Measurements from ENCODE around the gene BTBD7.
"Not testable (repeated sequence)": the region's sequence is repeated elsewhere in the genome, so short reads cannot be mapped to it uniquely, and the experiment has no call there.

Gene BTBD7, protein sequence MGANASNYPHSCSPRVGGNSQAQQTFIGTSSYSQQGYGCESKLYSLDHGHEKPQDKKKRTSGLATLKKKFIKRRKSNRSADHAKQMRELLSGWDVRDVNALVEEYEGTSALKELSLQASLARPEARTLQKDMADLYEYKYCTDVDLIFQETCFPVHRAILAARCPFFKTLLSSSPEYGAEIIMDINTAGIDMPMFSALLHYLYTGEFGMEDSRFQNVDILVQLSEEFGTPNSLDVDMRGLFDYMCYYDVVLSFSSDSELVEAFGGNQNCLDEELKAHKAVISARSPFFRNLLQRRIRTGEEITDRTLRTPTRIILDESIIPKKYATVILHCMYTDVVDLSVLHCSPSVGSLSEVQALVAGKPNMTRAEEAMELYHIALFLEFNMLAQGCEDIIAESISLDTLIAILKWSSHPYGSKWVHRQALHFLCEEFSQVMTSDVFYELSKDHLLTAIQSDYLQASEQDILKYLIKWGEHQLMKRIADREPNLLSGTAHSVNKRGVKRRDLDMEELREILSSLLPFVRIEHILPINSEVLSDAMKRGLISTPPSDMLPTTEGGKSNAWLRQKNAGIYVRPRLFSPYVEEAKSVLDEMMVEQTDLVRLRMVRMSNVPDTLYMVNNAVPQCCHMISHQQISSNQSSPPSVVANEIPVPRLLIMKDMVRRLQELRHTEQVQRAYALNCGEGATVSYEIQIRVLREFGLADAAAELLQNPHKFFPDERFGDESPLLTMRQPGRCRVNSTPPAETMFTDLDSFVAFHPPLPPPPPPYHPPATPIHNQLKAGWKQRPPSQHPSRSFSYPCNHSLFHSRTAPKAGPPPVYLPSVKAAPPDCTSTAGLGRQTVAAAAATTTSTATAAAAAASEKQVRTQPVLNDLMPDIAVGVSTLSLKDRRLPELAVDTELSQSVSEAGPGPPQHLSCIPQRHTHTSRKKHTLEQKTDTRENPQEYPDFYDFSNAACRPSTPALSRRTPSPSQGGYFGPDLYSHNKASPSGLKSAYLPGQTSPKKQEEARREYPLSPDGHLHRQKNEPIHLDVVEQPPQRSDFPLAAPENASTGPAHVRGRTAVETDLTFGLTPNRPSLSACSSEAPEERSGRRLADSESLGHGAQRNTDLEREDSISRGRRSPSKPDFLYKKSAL

DNA sequence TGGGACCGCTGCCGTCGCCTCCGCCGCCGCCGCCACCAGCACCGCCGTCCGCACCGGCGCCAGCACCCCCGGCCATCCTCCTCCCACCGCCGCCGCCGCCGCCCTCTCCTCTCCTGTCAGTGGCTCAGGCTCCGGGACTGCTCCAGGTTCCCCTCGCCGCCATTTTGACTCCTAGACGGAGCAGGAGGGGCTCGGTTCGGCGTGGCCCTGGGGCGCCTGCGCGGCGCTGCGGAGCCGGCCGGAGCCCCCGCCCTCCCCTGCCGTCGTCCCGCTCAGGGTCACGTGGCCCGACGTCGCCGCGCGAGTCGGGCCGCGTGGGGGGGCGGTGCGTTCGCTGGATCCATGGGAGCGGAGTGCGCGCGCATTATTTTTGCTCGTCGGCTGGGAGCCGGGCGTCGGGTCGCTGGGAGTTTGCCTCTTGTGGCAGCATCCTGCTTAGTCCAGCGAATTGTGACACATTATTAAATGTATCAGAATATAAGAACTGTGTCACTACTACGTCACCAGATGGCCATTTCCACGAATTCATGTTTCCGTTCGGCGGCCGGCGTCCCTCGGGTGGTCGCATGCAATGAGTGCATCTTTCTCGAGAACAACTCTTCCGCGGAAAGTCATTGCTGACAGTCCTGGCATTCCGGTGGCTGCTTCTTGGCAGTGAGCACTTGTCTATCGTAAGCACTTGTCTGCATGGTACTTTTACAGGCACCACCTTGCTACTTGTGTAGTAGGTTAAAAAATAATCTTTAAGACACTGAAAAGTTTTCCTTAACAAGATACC, at the start of gene BTBD7:
BTBD7 (minus strand) TSS at position 184 of the 778 bp plus-strand sequence. CDS start 36,985 bp downstream, outside the sequence.
- no peaks in the 10 kb centered on the region for H3K9me3 ChIP-seq (ENCODE audit: low read depth, low read length)
- peak within 1 kb of the TSS; percentile 93 for H3K9ac ChIP-seq (ENCODE audit: insufficient read length)
- peak; percentile 92 for TF ChIP-seq POLR2AphosphoS5 (IDR thresholded peaks at IDR 0.05; ENCODE audit: borderline replicate concordance, low read depth, low read length)
- TF ChIP-seq EZH2 (IDR thresholded peaks at IDR 0.05) = no peak
- H3K27ac ChIP-seq = peak within 1 kb of the TSS; percentile 78
- H3K36me3 ChIP-seq (ENCODE audit: insufficient read depth, low read length) = peaks cover 8% of the 10 kb centered on the region; the same call in 1 of the 2 replicates
- peak within 1 kb of the TSS; percentile 99 for H3K4me3 ChIP-seq
- DNase-seq (ENCODE audit: low read depth, low spot score) = peak; percentile 74

DNA sequence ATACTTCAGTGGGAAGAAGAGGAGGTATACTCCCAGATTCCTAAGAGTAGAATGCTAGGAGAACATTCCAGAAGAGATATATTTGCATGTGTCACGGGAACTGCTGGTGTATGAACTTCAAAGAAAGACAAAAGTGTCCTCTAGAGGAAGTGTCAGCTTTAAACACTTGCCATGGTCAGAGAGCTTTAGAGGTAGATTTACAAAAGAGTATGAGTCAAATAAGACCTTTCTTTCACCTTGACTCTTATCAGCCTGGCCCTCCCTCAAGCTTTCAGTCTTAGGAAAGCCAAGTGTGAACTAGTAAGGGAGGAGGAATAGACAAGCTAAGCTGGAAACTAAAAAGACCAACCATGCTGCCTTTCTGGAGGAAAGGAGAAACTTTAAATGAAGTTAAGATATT, 48.8 kb upstream of the BTBD7 start:
- no peaks in the 10 kb centered on the region for H3K36me3 ChIP-seq (ENCODE audit: insufficient read depth, low read length)
- no peak overlapping the region for H3K9ac ChIP-seq (ENCODE audit: insufficient read length)
- no peak for DNase-seq (ENCODE audit: low read depth, low spot score)
- no peaks in the 10 kb centered on the region for H3K9me3 ChIP-seq (ENCODE audit: low read depth, low read length)
- TF ChIP-seq EZH2 (IDR thresholded peaks at IDR 0.05) (no peak), POLR2AphosphoS5 (IDR thresholded peaks at IDR 0.05; ENCODE audit: borderline replicate concordance, low read depth, low read length) (no peak), FOXP2 (optimal IDR thresholded peaks at IDR 0.05; ENCODE audit: control extremely low read depth, extremely low read length, insufficient read depth) (no peak)
- no peak overlapping the region for H3K4me3 ChIP-seq
- H3K27ac ChIP-seq = no peak overlapping the region

DNA sequence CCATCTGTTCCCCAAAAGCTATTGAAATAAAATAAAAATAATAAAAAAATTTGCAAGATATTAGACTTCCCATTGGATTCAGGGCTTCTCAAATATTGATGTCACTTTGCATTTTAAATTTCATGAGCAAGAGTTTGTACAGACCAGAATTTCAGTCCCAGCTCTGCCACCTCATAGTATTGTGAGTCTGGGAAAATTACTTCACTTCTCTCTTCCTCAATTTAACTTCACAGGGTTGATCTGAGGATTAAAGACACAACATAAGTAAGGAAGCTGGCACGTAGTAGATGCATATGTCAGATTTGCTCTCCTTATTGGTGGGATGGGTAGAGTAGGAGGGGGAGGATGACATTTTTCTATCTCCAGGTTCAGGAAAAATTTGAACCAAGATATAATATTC, 47.0 kb upstream of the BTBD7 start:
- no peak for TF ChIP-seq FOXP2 (optimal IDR thresholded peaks at IDR 0.05; ENCODE audit: control extremely low read depth, extremely low read length, insufficient read depth)
- TF ChIP-seq POLR2AphosphoS5 (IDR thresholded peaks at IDR 0.05; ENCODE audit: borderline replicate concordance, low read depth, low read length) = no peak
- no peak for TF ChIP-seq EZH2 (IDR thresholded peaks at IDR 0.05)
- H3K9ac ChIP-seq (ENCODE audit: insufficient read length) = no peak overlapping the region
- no peak overlapping the region for H3K4me3 ChIP-seq
- no peak for DNase-seq (ENCODE audit: low read depth, low spot score)
- no peaks in the 10 kb centered on the region for H3K9me3 ChIP-seq (ENCODE audit: low read depth, low read length)
- H3K36me3 ChIP-seq (ENCODE audit: insufficient read depth, low read length) = no peaks in the 10 kb centered on the region
- H3K27ac ChIP-seq = no peak overlapping the region

DNA sequence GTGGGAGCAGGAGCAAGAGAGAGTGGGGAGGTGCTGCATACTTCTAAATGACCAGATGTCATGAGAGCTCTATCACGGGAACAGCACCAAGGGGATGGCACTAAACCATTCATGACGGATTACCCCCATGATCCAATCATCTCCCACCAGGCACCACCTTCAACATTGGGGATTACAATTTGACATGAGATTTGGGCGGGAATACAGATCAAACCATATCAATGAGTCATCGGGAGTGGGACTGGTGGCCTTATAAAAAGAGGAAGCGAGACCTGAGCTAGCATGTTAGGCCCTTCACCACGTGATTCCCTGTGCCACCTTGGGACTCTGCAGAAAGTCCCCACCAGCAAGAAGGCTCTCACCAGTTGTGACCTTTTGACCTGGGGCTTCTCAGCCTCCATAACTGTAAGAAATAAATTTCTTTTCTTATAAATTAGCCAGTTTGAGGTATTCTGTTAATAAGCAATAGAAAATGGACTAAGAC, 42.9 kb upstream of the BTBD7 start:
- no peak for DNase-seq (ENCODE audit: low read depth, low spot score)
- no peaks in the 10 kb centered on the region for H3K9me3 ChIP-seq (ENCODE audit: low read depth, low read length)
- H3K27ac ChIP-seq = no peak overlapping the region
- no peaks in the 10 kb centered on the region for H3K36me3 ChIP-seq (ENCODE audit: insufficient read depth, low read length)
- no peak for TF ChIP-seq FOXP2 (optimal IDR thresholded peaks at IDR 0.05; ENCODE audit: control extremely low read depth, extremely low read length, insufficient read depth)
- TF ChIP-seq EZH2 (IDR thresholded peaks at IDR 0.05) = no peak
- TF ChIP-seq POLR2AphosphoS5 (IDR thresholded peaks at IDR 0.05; ENCODE audit: borderline replicate concordance, low read depth, low read length) = no peak
- no peak overlapping the region for H3K4me3 ChIP-seq
- no peak overlapping the region for H3K9ac ChIP-seq (ENCODE audit: insufficient read length)

DNA sequence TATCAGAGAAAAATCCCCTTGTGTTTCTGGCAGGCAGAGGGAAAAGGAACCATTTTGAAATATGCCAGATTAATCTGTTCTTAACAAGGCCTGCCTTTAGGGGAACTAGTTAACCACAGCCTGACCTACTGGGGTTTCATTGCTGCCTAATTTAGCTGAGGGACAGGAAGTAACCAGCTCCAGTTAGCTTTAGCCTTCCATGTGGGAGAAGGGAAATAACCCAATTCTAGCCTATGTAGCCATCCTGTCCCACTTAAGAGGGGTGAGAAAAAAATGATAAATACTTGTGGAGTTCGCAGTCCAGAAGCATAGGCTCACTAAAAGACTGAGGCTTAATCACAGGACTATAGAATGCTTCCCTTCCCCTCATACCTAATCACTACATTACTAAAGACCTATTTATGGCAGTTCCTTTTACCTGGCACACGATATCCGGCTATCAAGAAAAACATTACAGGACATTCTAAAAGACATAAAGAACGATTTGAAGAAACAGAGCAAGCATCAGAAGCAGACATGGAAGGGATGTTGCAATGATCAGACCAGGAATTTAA, 37.0 kb upstream of the BTBD7 start:
- no peak overlapping the region for H3K4me3 ChIP-seq
- TF ChIP-seq POLR2AphosphoS5 (IDR thresholded peaks at IDR 0.05; ENCODE audit: borderline replicate concordance, low read depth, low read length) = no peak
- TF ChIP-seq EZH2 (IDR thresholded peaks at IDR 0.05) = no peak
- no peak for TF ChIP-seq FOXP2 (optimal IDR thresholded peaks at IDR 0.05; ENCODE audit: control extremely low read depth, extremely low read length, insufficient read depth)

DNA sequence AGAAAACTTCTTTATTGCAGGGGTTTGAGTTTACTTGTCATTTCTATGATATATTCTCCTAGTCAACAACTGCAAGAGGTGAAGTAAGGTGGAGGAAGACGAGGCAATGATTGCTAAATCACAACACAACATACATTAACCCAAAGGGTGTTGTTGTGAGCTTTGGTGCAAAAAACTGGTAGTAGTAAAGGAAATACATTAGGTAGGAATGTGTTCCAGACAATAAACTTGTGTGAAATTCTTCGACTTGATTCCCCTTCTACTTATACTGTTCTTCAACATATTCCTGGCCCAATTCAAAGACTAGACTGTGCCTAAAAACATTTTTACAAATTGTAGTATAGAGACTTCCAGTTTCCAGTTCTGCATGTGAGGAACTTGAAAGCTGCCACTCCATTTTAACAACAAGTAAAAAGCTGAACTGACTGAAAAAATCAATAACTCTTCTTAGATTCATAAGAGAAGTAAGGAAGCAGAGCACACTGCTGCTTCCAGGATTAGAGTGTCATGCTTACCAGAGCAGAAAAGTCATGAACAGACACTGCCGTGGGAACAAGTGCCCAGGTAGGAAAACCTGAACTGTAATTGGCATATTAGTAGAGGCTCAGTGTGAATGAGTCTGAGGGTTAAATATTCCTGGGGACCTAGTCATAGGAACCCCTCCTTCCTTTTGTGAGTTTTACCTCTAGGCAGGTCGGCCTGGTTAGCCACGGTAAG, 36.3 kb upstream of the BTBD7 start:
- H3K9ac ChIP-seq (ENCODE audit: insufficient read length) = no peak overlapping the region
- H3K36me3 ChIP-seq (ENCODE audit: insufficient read depth, low read length) = no peaks in the 10 kb centered on the region
- no peaks in the 10 kb centered on the region for H3K9me3 ChIP-seq (ENCODE audit: low read depth, low read length)
- no peak for TF ChIP-seq EZH2 (IDR thresholded peaks at IDR 0.05)
- no peak for TF ChIP-seq FOXP2 (optimal IDR thresholded peaks at IDR 0.05; ENCODE audit: control extremely low read depth, extremely low read length, insufficient read depth)
- TF ChIP-seq POLR2AphosphoS5 (IDR thresholded peaks at IDR 0.05; ENCODE audit: borderline replicate concordance, low read depth, low read length) = no peak
- H3K4me3 ChIP-seq = no peak overlapping the region
- H3K27ac ChIP-seq = no peak overlapping the region
- no peak for DNase-seq (ENCODE audit: low read depth, low spot score)

More for the DNA sequence above, 37.0 kb upstream of the BTBD7 start:
- peak; percentile 5 for DNase-seq (ENCODE audit: low read depth, low spot score)
- Histone ChIP-seq H3K9me3 (ENCODE audit: low read depth, low read length) (no peaks in the 10 kb centered on the region), H3K9ac (ENCODE audit: insufficient read length) (no peak overlapping the region), H3K27ac (no peak overlapping the region), H3K36me3 (ENCODE audit: insufficient read depth, low read length) (no peaks in the 10 kb centered on the region)

DNA sequence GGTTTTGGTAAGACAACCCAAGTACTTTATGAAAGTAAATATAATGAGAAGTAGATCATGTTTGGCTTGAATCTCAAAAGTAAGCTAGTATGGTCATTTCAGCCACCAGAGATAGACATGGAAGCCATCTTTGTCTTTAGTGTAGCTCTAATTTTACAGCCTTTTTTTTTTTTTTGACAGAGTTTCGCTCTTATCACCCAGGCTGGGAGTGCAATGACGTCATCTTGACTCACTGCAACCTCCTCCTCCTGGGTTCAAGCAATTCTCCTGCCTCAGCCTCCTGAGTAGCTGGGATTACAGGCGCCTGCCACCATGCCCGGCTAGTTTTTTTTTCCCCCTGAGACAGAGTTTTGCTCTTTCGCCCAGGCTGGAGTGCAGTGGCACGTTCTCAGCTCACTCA, 22.0 kb upstream of the BTBD7 start:
- H3K9me3 ChIP-seq (ENCODE audit: low read depth, low read length); H3K36me3 ChIP-seq (ENCODE audit: insufficient read depth, low read length); DNase-seq (ENCODE audit: low read depth, low spot score); H3K9ac ChIP-seq (ENCODE audit: insufficient read length); H3K4me3 ChIP-seq; H3K27ac ChIP-seq: not testable (repeated sequence)

Data from SK-N-MC (cell line).